Smooth muscle cell (in vitro differentiated cells): ENCODE data around the gene CLDN6. TPM values are rescaled to one million over a fixed set of nuclear protein-coding genes. Genes with fewer than 3 reads are reported as not detected.

Experiments
- DNase-seq: peaks from one replicate; lab custom pipeline; 2025; ENCODE audit not compliant: unreplicated experiment; lab: John Stamatoyannopoulos, UW
- H2AFZ ChIP-seq: fragments of 200-600 bp; sonication (generic); 2 replicates; pipeline ENCODE4 v1.6.0; 2016; ENCODE audit warnings: antibody characterized with exemption, low read depth, mild to moderate bottlenecking
- H3F3A ChIP-seq: fragments of 200-600 bp; sonication (generic); 2 replicates; pipeline ENCODE4 v1.6.0; 2017; ENCODE audit warnings: antibody characterized with exemption, low read depth
- H3K27ac ChIP-seq: fragments of 200-600 bp; sonication (generic); 2 replicates; pipeline ENCODE4 v1.5.1; 2016; ENCODE audit warnings: low read depth, mild to moderate bottlenecking
- H3K27me3 ChIP-seq: fragments of 200-600 bp; sonication (generic); 2 replicates; pipeline ENCODE4 v1.6.1; 2016; ENCODE audit warnings: low read depth, mild to moderate bottlenecking
- H3K36me3 ChIP-seq: fragments of 200-600 bp; sonication (generic); 2 replicates; pipeline ENCODE4 v1.5.1; 2016; ENCODE audit warnings: low read depth
- H3K4me1 ChIP-seq: fragments of 200-600 bp; sonication (generic); 2 replicates; pipeline ENCODE4 v1.5.1; 2016; ENCODE audit warnings: low read depth
- H3K4me2 ChIP-seq: fragments of 200-600 bp; sonication (generic); 2 replicates; pipeline ENCODE4 v1.6.0; 2016; ENCODE audit warnings: mild to moderate bottlenecking
- H3K4me3 ChIP-seq: fragments of 200-600 bp; sonication (generic); 2 replicates; pipeline ENCODE4 v1.5.1; 2016; ENCODE audit warnings: mild to moderate bottlenecking
- H3K79me2 ChIP-seq: fragments of 200-600 bp; sonication (generic); 2 replicates; pipeline ENCODE4 v1.6.0; 2016; ENCODE audit warnings: low read depth, mild to moderate bottlenecking
- H3K9ac ChIP-seq: fragments of 200-600 bp; sonication (generic); 2 replicates; pipeline ENCODE4 v1.6.0; 2016; ENCODE audit warnings: low read depth
- H3K9me3 ChIP-seq: fragments of 200-600 bp; sonication (generic); replicated peaks from 2 replicates; pipeline ENCODE4 v1.5.1; 2016; ENCODE audit warnings: low read depth
- H4K20me1 ChIP-seq: fragments of 200-600 bp; sonication (generic); 2 replicates; pipeline ENCODE4 v1.6.0; 2016; ENCODE audit warnings: low read depth
- WGBS: methylation state at CpG from one replicate; pipeline ENCODE4 v1.1.7; 2016; ENCODE audit warnings: low lambda C conversion rate; 5-methylcytosine and 5-hydroxymethylcytosine counted together
- polyA plus RNA-seq: library from polyadenylated mRNA; unstranded; fragments of >200 nt; fragmentation: Nextera tagmentation; extraction: Ambion mirVana; gene quantifications from 2 replicates; pipeline ENCODE4 v1.2.1, GENCODE V29; 2016
- total RNA-seq: library from RNA; depleted of rRNA; stranded (reverse); fragments of >200 nt; gene quantifications from 2 replicates; pipeline ENCODE4 v1.2.3, GENCODE V29; 2014
- TF ChIP-seq, protein P1 (sequence below): fragments of 200-600 bp; sonication (generic); IDR thresholded peaks from 2 replicates; pipeline ENCODE4 v1.5.1; 2017; ENCODE audit warnings: borderline replicate concordance, mild to moderate bottlenecking, antibody characterized with exemption; ENCODE audit not compliant: insufficient read depth, poor library complexity, severe bottlenecking

Gene CLDN6
- total and polyA plus RNA-seq, 2 experiments from 2014 or later, result 55.4 to 113 TPM

DNA sequence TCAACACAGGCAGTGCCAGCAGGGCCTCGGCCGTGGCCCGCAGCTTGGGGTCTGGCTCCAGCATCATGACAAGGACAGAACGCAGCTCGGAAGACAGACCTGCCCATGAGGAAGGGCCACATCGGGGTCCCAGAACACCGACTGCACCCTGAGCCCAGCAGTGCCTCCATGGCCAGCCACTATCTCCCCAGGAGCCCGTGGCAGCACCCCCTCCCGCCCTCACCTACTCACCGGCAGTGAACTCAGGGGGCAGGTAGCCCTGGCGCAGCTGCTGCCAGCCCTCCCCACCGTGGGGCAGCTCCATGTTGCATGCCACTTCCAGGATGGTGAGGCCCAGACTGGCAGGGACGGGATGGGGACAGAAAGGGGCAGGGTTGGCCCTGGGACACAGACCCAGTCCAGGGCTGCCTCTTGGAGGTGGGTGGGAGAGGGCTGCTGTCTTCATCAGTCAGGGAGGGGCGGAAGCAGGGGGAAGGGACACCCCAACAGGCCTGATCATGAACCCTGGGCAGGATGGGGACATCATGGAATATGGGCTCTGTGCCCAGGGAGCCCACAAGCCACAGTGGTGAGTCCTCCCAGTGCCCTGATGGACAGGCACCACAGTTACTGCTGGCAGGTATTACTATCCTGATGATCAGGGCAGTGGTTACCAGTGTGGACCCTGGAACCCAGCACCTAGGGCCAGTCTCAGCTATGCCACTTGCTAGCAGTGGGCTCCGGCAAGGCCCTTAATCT lies 43.5 kb downstream of the CLDN6 start:
- H3F3A ChIP-seq, result no peaks in the 10 kb centered on the region
- H3K4me1 ChIP-seq, result peaks cover 3% of the 10 kb centered on the region
- no peak overlapping the region for H3K4me3 ChIP-seq
- H3K36me3 ChIP-seq, result no peaks in the 10 kb centered on the region
- 97% methylated on average over 15 of the region's 15 CpGs for WGBS
- no peaks in the 10 kb centered on the region for H3K27me3 ChIP-seq
- H3K9me3 ChIP-seq, result no peaks in the 10 kb centered on the region
- no peak overlapping the region for H2AFZ ChIP-seq
- DNase-seq, result no peak
- TF ChIP-seq, protein P1, sequence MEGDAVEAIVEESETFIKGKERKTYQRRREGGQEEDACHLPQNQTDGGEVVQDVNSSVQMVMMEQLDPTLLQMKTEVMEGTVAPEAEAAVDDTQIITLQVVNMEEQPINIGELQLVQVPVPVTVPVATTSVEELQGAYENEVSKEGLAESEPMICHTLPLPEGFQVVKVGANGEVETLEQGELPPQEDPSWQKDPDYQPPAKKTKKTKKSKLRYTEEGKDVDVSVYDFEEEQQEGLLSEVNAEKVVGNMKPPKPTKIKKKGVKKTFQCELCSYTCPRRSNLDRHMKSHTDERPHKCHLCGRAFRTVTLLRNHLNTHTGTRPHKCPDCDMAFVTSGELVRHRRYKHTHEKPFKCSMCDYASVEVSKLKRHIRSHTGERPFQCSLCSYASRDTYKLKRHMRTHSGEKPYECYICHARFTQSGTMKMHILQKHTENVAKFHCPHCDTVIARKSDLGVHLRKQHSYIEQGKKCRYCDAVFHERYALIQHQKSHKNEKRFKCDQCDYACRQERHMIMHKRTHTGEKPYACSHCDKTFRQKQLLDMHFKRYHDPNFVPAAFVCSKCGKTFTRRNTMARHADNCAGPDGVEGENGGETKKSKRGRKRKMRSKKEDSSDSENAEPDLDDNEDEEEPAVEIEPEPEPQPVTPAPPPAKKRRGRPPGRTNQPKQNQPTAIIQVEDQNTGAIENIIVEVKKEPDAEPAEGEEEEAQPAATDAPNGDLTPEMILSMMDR, result no peak
- H3K9ac ChIP-seq, result no peak overlapping the region
- H4K20me1 ChIP-seq, result peaks cover 11% of the 10 kb centered on the region
- H3K4me2 ChIP-seq, result no peak overlapping the region
- H3K79me2 ChIP-seq, result no peaks in the 10 kb centered on the region
- H3K27ac ChIP-seq, result no peak overlapping the region

DNA sequence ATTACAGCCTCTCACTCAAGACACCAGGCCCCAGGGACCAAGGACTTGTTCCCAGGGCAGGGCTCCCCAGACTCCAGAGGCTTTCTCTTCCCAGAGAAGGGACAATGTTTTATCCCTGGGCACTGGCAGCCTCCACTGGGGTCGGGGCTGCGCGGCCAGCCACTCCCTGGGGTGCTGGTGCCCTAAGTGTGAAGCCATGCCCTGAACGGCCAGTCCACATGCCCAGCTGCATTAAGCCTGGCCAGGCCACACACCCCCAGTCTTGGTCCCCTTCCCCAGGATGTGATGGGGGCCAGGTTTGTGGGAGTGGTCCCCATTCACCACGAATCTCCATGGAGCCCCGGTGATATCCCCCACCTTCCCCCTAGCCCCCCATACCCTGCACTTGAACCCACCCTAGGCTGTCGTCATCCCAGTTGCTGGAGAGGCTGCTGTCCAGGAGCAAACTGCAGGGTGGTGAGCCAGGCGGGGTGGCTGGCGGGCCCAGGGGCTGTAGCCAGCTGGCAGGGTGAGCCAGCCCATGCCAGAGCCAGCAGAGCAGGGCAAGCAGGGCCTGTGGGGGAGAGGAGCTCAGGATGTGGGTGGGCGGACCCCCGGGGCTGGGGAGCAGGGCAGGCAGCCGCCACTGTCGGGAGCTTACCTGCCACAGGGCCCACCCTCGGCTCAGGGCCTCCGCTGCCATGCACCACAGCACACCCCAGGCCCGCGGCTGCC lies 44.2 kb downstream of the CLDN6 start:
- Histone ChIP-seq H3K4me3 (no peak overlapping the region), H3K27me3 (no peaks in the 10 kb centered on the region), H3K9ac (no peak overlapping the region), H3K4me1 (no peaks in the 10 kb centered on the region), H3K9me3 (no peaks in the 10 kb centered on the region), H2AFZ (no peak overlapping the region), H3F3A (no peaks in the 10 kb centered on the region), H3K27ac (no peak overlapping the region), H4K20me1 (peaks cover 11% of the 10 kb centered on the region), H3K79me2 (no peaks in the 10 kb centered on the region), H3K36me3 (no peaks in the 10 kb centered on the region), H3K4me2 (no peak overlapping the region)
- DNase-seq, result no peak
- TF ChIP-seq, protein P1, result no peak
- WGBS, result 94% methylated on average over 14 of the region's 17 CpGs

DNA sequence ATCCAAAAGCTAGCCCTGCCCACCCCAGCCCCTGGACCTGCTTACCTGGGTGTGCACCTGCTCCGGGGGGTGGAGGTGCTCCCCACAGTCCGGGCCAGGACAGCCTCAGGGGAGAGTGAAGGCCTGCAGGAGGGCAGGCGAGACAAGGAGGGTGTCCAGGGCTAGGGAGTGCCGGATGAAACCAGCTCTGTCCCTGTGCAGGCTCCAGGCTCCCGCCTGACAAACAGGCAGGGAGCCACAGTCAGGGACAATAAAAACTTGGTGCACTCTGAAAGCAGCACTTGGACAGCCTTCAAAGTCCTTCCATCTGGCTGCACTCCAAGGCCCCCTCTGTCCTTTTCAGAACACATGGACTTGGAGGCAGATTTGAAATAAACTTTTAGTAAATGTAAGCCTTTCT lies 44.9 kb downstream of the CLDN6 start:
- H3K9me3 ChIP-seq, result no peaks in the 10 kb centered on the region
- H3K4me1 ChIP-seq, result no peaks in the 10 kb centered on the region
- WGBS, result 94% methylated on average over 5 of the region's 5 CpGs
- H3K9ac ChIP-seq, result no peak overlapping the region
- no peaks in the 10 kb centered on the region for H3F3A ChIP-seq
- no peak overlapping the region for H3K4me2 ChIP-seq
- DNase-seq, result no peak
- H3K27me3 ChIP-seq, result no peaks in the 10 kb centered on the region
- H2AFZ ChIP-seq, result no peak overlapping the region
- H4K20me1 ChIP-seq, result peaks cover 11% of the 10 kb centered on the region
- no peaks in the 10 kb centered on the region for H3K36me3 ChIP-seq
- TF ChIP-seq, protein P1, result no peak
- no peak overlapping the region for H3K27ac ChIP-seq
- no peaks in the 10 kb centered on the region for H3K79me2 ChIP-seq
- no peak overlapping the region for H3K4me3 ChIP-seq
